ENCODE measurements around the gene SLC30A1. TPM values are rescaled to one million over a fixed set of nuclear protein-coding genes. Genes with fewer than 3 reads are reported as not detected.
A peak's percentile ranks its signal among the peaks of the same experiment; 100 is the strongest.

SLC30A1 gene
- total and polyA plus RNA-seq, 2 of the 13 experiments (the other 11 are each of a cell fraction or from before 2014, with no cell fraction given): 5.9 to 24.4 TPM

- no peak for TF ChIP-seq USF2 (IDR thresholded peaks at IDR 0.05; ENCODE audit: low read depth, low read length)
- TF ChIP-seq USF2 (CRISPR knock-in tag; IDR thresholded peaks at IDR 0.05; ENCODE audit: borderline replicate concordance): peak; percentile 2; the same call in 1 of the 2 replicates
- no peak for TF ChIP-seq ZNF687 (CRISPR knock-in tag; IDR thresholded peaks at IDR 0.05)
- TF ChIP-seq PAXIP1 (CRISPR knock-in tag; conservative IDR thresholded peaks at IDR 0.05): 0 out of 2 replicates have a peak, but pooled peaks have one; percentile 22
Observed at GRCh38 chr1:211603713-211604112, 24.8 kb upstream of the SLC30A1 start (continued).

Data from HepG2 (cell line).